IMR-90 (cell line): ENCODE results near the gene LRRC58. TPM values are rescaled to one million over a fixed set of nuclear protein-coding genes. Genes with fewer than 3 reads are reported as not detected.

Source experiments
- ATAC-seq: fragments of 200-7000 bp; cut with Tn5 transposase; 2 replicates; pipeline ENCODE4 v1.9.1; 2020; ENCODE audit warnings: low read depth, mild to moderate bottlenecking, moderate library complexity
- BruUV-seq: library from RNA; stranded (reverse); fragments of 400-500 nt; replicated peaks from 2 replicates; lab custom pipeline; 2021; lab: Mats Ljungman, UMichigan
- CTCF ChIA-PET: fragments of 300-600 bp; formaldehyde crosslinking; extraction: SDS; loops from one replicate; lab custom pipeline; 2021; ENCODE audit warnings: antibody characterized with exemption; lab: Yijun Ruan, JAX
- POLR2A ChIA-PET: fragments of 300-600 bp; sonication (Branson Sonifier 250); formaldehyde crosslinking; loops from one replicate; lab custom pipeline; 2022; ENCODE audit warnings: antibody characterized with exemption; ENCODE audit not compliant: unreplicated experiment; lab: Charles Lee
- DNase-seq: peaks from one replicate; pipeline ENCODE4 v3.0.0; 2013
- H2AFZ ChIP-seq: replicated peaks from 2 replicates; pipeline ENCODE3; 2013; ENCODE audit warnings: low read length, mild to moderate bottlenecking; ENCODE audit not compliant: poor library complexity
- H2AK5ac ChIP-seq: 2 replicates; pipeline ENCODE4 v1.6.1; 2013; ENCODE audit warnings: low read depth, low read length, inconsistent platforms
- H2AK9ac ChIP-seq: replicated peaks from 2 replicates; pipeline ENCODE3; 2013; ENCODE audit warnings: mild to moderate bottlenecking, low read depth, low read length, moderate library complexity; ENCODE audit not compliant: poor library complexity
- H2BK120ac ChIP-seq: 2 replicates; pipeline ENCODE4 v1.6.1; 2013; ENCODE audit warnings: low read depth, low read length, inconsistent platforms
- H2BK15ac ChIP-seq: 3 replicates; pipeline ENCODE4 v1.6.1; 2013; ENCODE audit warnings: low read depth, low read length, inconsistent platforms
- H2BK20ac ChIP-seq: 2 replicates; pipeline ENCODE4 v1.6.1; 2013; ENCODE audit warnings: low read depth, mild to moderate bottlenecking, inconsistent platforms, low read length, moderate library complexity
- H2BK5ac ChIP-seq: 2 replicates; pipeline ENCODE4 v1.6.1; 2013; ENCODE audit warnings: mild to moderate bottlenecking, low read depth, low read length, inconsistent platforms; ENCODE audit not compliant: poor library complexity, severe bottlenecking
- H3K14ac ChIP-seq: replicated peaks from 2 replicates; pipeline ENCODE4 v1.6.1; 2013; ENCODE audit warnings: low read depth, low read length, inconsistent platforms
- H3K18ac ChIP-seq: 2 replicates; pipeline ENCODE4 v1.6.1; 2013; ENCODE audit warnings: low read depth, low read length, control low read depth
- H3K23ac ChIP-seq: 2 replicates; pipeline ENCODE4 v1.6.1; 2013; ENCODE audit warnings: low read depth, low read length, inconsistent platforms
- H3K27ac ChIP-seq: 2 replicates; pipeline ENCODE4 v1.5.1; 2013; ENCODE audit warnings: mild to moderate bottlenecking, control low read depth, low read length; ENCODE audit not compliant: insufficient read depth
- H3K27me3 ChIP-seq: 2 replicates; pipeline ENCODE4 v1.6.1; 2013; ENCODE audit warnings: low read length; ENCODE audit not compliant: control insufficient read depth, insufficient read depth
- H3K36me3 ChIP-seq: 2 replicates; pipeline ENCODE4 v1.6.1; 2013; ENCODE audit warnings: low read length, mixed read lengths; ENCODE audit not compliant: control insufficient read depth, insufficient read depth
- H3K4ac ChIP-seq: 2 replicates; pipeline ENCODE4 v1.6.1; 2013; ENCODE audit warnings: low read depth, low read length, inconsistent platforms
- H3K4me1 ChIP-seq: 2 replicates; pipeline ENCODE4 v1.6.1; 2013; ENCODE audit warnings: low read length, mixed read lengths; ENCODE audit not compliant: control insufficient read depth, insufficient read depth
- H3K4me2 ChIP-seq: 2 replicates; pipeline ENCODE4 v1.6.1; 2013; ENCODE audit warnings: low read depth, mild to moderate bottlenecking, control low read depth, low read length, moderate library complexity
- H3K4me3 ChIP-seq: 2 replicates; pipeline ENCODE4 v1.5.1; 2013; ENCODE audit warnings: low read depth, mild to moderate bottlenecking, control low read depth, low read length, moderate library complexity; ENCODE audit not compliant: insufficient read depth
- H3K56ac ChIP-seq: 2 replicates; pipeline ENCODE4 v1.6.1; 2013; ENCODE audit warnings: low read length, inconsistent platforms; ENCODE audit not compliant: insufficient read depth; ENCODE audit errors: extremely low read depth
- H3K79me1 ChIP-seq, 2 experiments: 2 replicates each; pipeline ENCODE4 v1.6.1; 2013; ENCODE audit warnings: low read length in 2 of 2, inconsistent platforms in 1 of 2, low read depth in 1 of 2
- H3K9ac ChIP-seq: 2 replicates; pipeline ENCODE4 v1.6.1; 2013; ENCODE audit warnings: low read depth, low read length, control low read depth
- H3K9me1 ChIP-seq: 2 replicates; pipeline ENCODE4 v1.6.1; 2013; ENCODE audit warnings: low read length, inconsistent platforms; ENCODE audit not compliant: insufficient read depth
- H3K9me3 ChIP-seq: 2 replicates; pipeline ENCODE4 v1.6.1; 2013; ENCODE audit warnings: low read length; ENCODE audit not compliant: control insufficient read depth, insufficient read depth
- H4K20me1 ChIP-seq: 2 replicates; pipeline ENCODE4 v1.6.1; 2013; ENCODE audit warnings: low read length, inconsistent platforms; ENCODE audit not compliant: insufficient read depth
- H4K5ac ChIP-seq: 2 replicates; pipeline ENCODE4 v1.6.1; 2013; ENCODE audit warnings: mild to moderate bottlenecking, low read depth, low read length, control low read depth
- H4K8ac ChIP-seq, 2 experiments: 2 replicates each; pipeline ENCODE4 v1.6.1; 2013; ENCODE audit warnings: low read depth in 2 of 2, low read length in 2 of 2, control low read depth in 1 of 2, inconsistent platforms in 1 of 2
- H4K91ac ChIP-seq: 2 replicates; pipeline ENCODE4 v1.6.1; 2013; ENCODE audit warnings: low read depth, low read length, inconsistent platforms; ENCODE audit not compliant: insufficient read depth
- CEBPB ChIP-seq: IDR thresholded peaks from 2 replicates; pipeline ENCODE4 v1.6.1; 2012; ENCODE audit warnings: low read depth, low read length, improper control_type of control experiment
- dilution Hi-C: fragments of 300-500 bp; cut with HindIII; formaldehyde crosslinking; loops from one replicate; pipeline ENCODE4 v1.14.3; 2018; ENCODE audit warnings: low sequenced_read_pairs; ENCODE audit not compliant: unreplicated experiment
- in situ Hi-C: fragments of 300-500 bp; cut with MboI; formaldehyde crosslinking; loops from 3 replicates; pipeline ENCODE4 v1.14.3; 2019; ENCODE audit warnings: low sequenced_read_pairs, inconsistent platforms, mixed read lengths
- intact Hi-C: fragments of 100-400 bp; cut with micrococcal nuclease; formaldehyde crosslinking; loops from 2 replicates; pipeline ENCODE4 v1.10.0; 2022
- polyA plus RNA-seq, 3 experiments: library from polyadenylated mRNA; depleted of rRNA; stranded (reverse); fragments of >200 nt; gene quantifications; 2 replicates each; pipeline ENCODE4 v1.2.3, GENCODE V29; 2012; ENCODE audit warnings: low replicate concordance in 1 of 3
- total RNA-seq: library from RNA; depleted of rRNA; stranded (reverse); fragments of >200 nt; gene quantifications from 2 replicates; pipeline ENCODE4 v1.2.3, GENCODE V29; 2012
- TF ChIP-seq, protein P1 (sequence below): fragments of 150-350 bp; IDR thresholded peaks from 2 replicates; pipeline ENCODE4 v1.6.1; 2016; ENCODE audit warnings: low read depth, mild to moderate bottlenecking, low read length, moderate library complexity, borderline replicate concordance

Gene LRRC58
- total and polyA plus RNA-seq, 2 of the 4 experiments (the other 2 are of a cell fraction), result 5.0 to 13.4 TPM

- intact Hi-C loops (no loop called here), in situ Hi-C loops (no loop called here), dilution Hi-C loops (no loop called here)
- Histone ChIP-seq H4K5ac (no peak overlapping the region), H2AK5ac (no peak overlapping the region), H2BK20ac (no peak overlapping the region), H2BK15ac (no peak overlapping the region), H3K9me3 (no peaks in the 10 kb centered on the region), H3K9me1 (peaks cover 2% of the 10 kb centered on the region; the same call in 1 of the 2 replicates), H3K27ac (no peak overlapping the region), H3K18ac (no peak overlapping the region), H3K4me2 (no peak overlapping the region), H4K8ac (no peak overlapping the region), H3K4me1 (peaks cover 3% of the 10 kb centered on the region; the same call in 1 of the 2 replicates), H3K4me3 (no peak overlapping the region), H3K4ac (no peak overlapping the region), H3K79me1 (peaks cover under 1 to 10% of the 10 kb centered on the region in 2 experiments; a peak in 3 of 4 replicates), H3K36me3 (no peaks in the 10 kb centered on the region), H2BK120ac (no peak overlapping the region), H4K91ac (no peak overlapping the region), H2AFZ (no peak overlapping the region), H3K14ac (no peak overlapping the region), H2AK9ac (no peak overlapping the region), H3K56ac (no peak overlapping the region), H3K23ac (no peak overlapping the region), H4K20me1 (0 out of 2 replicates have a peak, but pooled peaks cover under 1% of the 10 kb centered on the region), H2BK5ac (no peak overlapping the region), H3K27me3 (peaks cover 18% of the 10 kb centered on the region), H3K9ac (no peak overlapping the region)
- DNase-seq, result no peak
- ChIA-PET CTCF (no interaction called here), POLR2A (no interaction called here)
- no peak for ATAC-seq
- BruUV-seq, result no TSS peak
- peak; percentile 80 for TF ChIP-seq CEBPB
- TF ChIP-seq, protein P1, sequence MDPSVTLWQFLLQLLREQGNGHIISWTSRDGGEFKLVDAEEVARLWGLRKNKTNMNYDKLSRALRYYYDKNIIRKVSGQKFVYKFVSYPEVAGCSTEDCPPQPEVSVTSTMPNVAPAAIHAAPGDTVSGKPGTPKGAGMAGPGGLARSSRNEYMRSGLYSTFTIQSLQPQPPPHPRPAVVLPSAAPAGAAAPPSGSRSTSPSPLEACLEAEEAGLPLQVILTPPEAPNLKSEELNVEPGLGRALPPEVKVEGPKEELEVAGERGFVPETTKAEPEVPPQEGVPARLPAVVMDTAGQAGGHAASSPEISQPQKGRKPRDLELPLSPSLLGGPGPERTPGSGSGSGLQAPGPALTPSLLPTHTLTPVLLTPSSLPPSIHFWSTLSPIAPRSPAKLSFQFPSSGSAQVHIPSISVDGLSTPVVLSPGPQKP, result no peak
Measured at GRCh38 chr3:120353463-120353862, 4.3 kb upstream of the LRRC58 start.
